ENCODE results near the gene PFDN6. TPM values are rescaled to one million over a fixed set of nuclear protein-coding genes. Genes with fewer than 3 reads are reported as not detected.

PFDN6 gene
- total RNA-seq, 1 donor from 2014 or later, result 47.8 TPM

DNA sequence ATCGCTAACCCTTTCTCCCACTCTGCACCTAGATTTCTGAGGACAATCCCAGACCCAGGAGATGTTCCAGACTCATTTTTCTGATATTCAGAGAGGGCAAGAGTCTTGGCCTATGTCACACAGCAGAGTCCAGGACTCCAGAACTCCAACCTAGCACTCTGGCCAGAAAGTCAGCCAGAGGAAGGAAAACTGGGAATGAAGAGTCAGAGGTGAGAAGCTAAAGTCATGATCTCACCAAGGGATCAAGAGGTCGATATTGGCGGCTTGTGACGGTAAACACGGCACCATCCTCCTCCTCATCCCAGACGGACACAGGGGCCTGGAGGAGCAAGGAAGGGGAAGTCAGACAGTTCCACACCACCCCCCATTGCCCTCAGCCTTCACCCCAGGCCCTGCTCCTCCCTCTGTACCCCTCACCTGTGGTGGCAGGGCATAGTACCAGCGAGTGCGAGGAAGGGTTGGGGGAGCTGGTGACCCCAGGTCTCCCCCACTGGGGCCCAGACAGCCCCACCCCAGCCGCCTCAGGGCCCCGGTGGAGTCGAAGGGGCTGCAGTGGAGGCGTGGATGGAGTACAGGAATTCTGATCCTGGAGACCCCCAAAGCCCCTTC lies 7.5 kb downstream of the PFDN6 start:
- TF ChIP-seq, protein P1, sequence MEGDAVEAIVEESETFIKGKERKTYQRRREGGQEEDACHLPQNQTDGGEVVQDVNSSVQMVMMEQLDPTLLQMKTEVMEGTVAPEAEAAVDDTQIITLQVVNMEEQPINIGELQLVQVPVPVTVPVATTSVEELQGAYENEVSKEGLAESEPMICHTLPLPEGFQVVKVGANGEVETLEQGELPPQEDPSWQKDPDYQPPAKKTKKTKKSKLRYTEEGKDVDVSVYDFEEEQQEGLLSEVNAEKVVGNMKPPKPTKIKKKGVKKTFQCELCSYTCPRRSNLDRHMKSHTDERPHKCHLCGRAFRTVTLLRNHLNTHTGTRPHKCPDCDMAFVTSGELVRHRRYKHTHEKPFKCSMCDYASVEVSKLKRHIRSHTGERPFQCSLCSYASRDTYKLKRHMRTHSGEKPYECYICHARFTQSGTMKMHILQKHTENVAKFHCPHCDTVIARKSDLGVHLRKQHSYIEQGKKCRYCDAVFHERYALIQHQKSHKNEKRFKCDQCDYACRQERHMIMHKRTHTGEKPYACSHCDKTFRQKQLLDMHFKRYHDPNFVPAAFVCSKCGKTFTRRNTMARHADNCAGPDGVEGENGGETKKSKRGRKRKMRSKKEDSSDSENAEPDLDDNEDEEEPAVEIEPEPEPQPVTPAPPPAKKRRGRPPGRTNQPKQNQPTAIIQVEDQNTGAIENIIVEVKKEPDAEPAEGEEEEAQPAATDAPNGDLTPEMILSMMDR (IDR thresholded peaks at IDR 0.05; ENCODE audit: borderline replicate concordance), result no peak
- no peaks in the 10 kb centered on the region for H3K9me3 ChIP-seq (replicated peaks)
- H3K4me1 ChIP-seq, result peaks cover 57% of the 10 kb centered on the region
- intact Hi-C loops (cut with micrococcal nuclease), result no loop called here
- peak overlapping the region; percentile 99 for H3K27ac ChIP-seq (replicated peaks)
- no peaks in the 10 kb centered on the region for H3K27me3 ChIP-seq (ENCODE audit: low read depth)
- H3K4me3 ChIP-seq, result peak overlapping the region; percentile 79
- DNase-seq, result no peak
- H3K36me3 ChIP-seq, result peaks cover 49% of the 10 kb centered on the region

GRCh38 chr6:33297406-33297955 lies 8.1 kb downstream of the PFDN6 start:
- H3K27me3 ChIP-seq (ENCODE audit: low read depth), result no peaks in the 10 kb centered on the region
- H3K4me1 ChIP-seq, result peaks cover 61% of the 10 kb centered on the region
- H3K36me3 ChIP-seq, result peaks cover 48% of the 10 kb centered on the region
- no peaks in the 10 kb centered on the region for H3K9me3 ChIP-seq (replicated peaks)
- H3K27ac ChIP-seq (replicated peaks), result peak overlapping the region; percentile 99
- DNase-seq, result no peak
- intact Hi-C loops (cut with micrococcal nuclease), result no loop called here
- peak overlapping the region; percentile 79 for H3K4me3 ChIP-seq
- TF ChIP-seq, protein P1 (IDR thresholded peaks at IDR 0.05; ENCODE audit: borderline replicate concordance), result no peak

GRCh38 chr6:33297956-33298772 lies 8.8 kb downstream of the PFDN6 start:
- no peak for DNase-seq
- H3K9me3 ChIP-seq (replicated peaks), result no peaks in the 10 kb centered on the region
- intact Hi-C loops (cut with micrococcal nuclease), result no loop called here
- no peaks in the 10 kb centered on the region for H3K27me3 ChIP-seq (ENCODE audit: low read depth)
- H3K4me1 ChIP-seq, result peaks cover 61% of the 10 kb centered on the region
- peak overlapping the region; percentile 99 for H3K27ac ChIP-seq (replicated peaks)
- TF ChIP-seq, protein P1 (IDR thresholded peaks at IDR 0.05; ENCODE audit: borderline replicate concordance), result no peak
- peak overlapping the region; percentile 79 for H3K4me3 ChIP-seq
- H3K36me3 ChIP-seq, result peaks cover 48% of the 10 kb centered on the region

DNA sequence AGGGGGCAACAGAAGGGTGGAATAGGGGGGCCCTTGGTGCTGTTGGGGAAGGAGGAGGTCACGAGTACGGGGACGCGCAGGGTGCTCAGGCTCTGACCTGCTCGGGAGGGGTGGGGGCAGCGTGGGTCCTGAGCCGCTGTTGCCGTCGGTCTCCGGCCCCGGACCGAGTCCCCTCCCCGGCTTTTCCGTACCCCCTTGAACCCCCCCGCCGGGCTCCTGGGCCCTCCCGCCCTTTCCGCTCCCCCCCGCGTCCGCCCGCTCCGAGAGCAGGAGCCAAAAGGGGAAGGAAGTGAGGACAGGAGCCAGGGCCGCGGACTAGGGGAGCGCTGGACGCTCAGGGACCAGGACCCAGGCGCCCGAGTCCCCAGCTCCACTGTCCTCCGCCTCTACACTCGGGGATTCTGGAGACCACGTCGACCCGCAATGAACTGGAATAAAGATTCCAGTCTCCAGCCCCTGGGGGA lies 9.4 kb downstream of the PFDN6 start, which contains the start of gene RGL2:
TSS of gene RGL2 (minus strand) at position 170 of the 464 bp plus-strand sequence. CDS start 332 bp downstream, outside the sequence.
- intact Hi-C loops (cut with micrococcal nuclease), result no loop called here
- Histone ChIP-seq H3K4me1 (peaks cover 61% of the 10 kb centered on the region), H3K27me3 (ENCODE audit: low read depth) (no peaks in the 10 kb centered on the region), H3K27ac (replicated peaks) (peak within 1 kb of the TSS; percentile 99), H3K9me3 (replicated peaks) (no peaks in the 10 kb centered on the region), H3K36me3 (peaks cover 48% of the 10 kb centered on the region), H3K4me3 (peak within 1 kb of the TSS; percentile 79)
- peak; percentile 91 for DNase-seq
- TF ChIP-seq, protein P1 (IDR thresholded peaks at IDR 0.05; ENCODE audit: borderline replicate concordance), result no peak

- Histone ChIP-seq H3K4me3 (peak overlapping the region; percentile 79), H3K36me3 (peaks cover 48% of the 10 kb centered on the region), H3K4me1 (peaks cover 61% of the 10 kb centered on the region), H3K27ac (replicated peaks) (peak overlapping the region; percentile 99), H3K27me3 (ENCODE audit: low read depth) (no peaks in the 10 kb centered on the region), H3K9me3 (replicated peaks) (no peaks in the 10 kb centered on the region)
- intact Hi-C loops (cut with micrococcal nuclease), result no loop called here
- TF ChIP-seq, protein P1 (IDR thresholded peaks at IDR 0.05; ENCODE audit: borderline replicate concordance), result peak; percentile 81
- DNase-seq, result peak; percentile 93
Measured at GRCh38 chr6:33299237-33299944, 10.0 kb downstream of the PFDN6 start.

All from left ventricle myocardium inferior (tissue), 1 donor.